K562 (cell line): ENCODE results near the gene PRDM15. TPM values are rescaled to one million over a fixed set of nuclear protein-coding genes. Genes with fewer than 3 reads are reported as not detected.

Source experiments
- ATAC-seq: fragments of 200-7000 bp; cut with Tn5 transposase; 3 replicates; pipeline ENCODE4 v1.9.1; 2020; ENCODE audit warnings: moderate library complexity
- BruUV-seq: library from RNA; stranded (reverse); fragments of 400-500 nt; replicated peaks from 2 replicates; lab custom pipeline; 2021; lab: Mats Ljungman, UMichigan
- CTCF ChIA-PET: fragments of 300-600 bp; formaldehyde crosslinking; extraction: SDS; loops from one replicate; lab custom pipeline; 2021; ENCODE audit warnings: low intra/inter-chr PET ratio; lab: Yijun Ruan, JAX
- POLR2A ChIA-PET: fragments of 300-600, 350-650 bp; sonication (Branson Sonifier 250); formaldehyde crosslinking; extraction: SDS; loops from one replicate; lab custom pipeline; 2021; ENCODE audit warnings: antibody characterized with exemption, inconsistent platforms; lab: Yijun Ruan, JAX
- DNase-seq, 4 experiments: peaks; one replicate each; pipeline versions ENCODE4 v3.0.0 to v3.0.0-alpha.2; 2011 to 2018; ENCODE audit warnings: low spot score in 3 of 4, mixed read lengths in 3 of 4; ENCODE audit errors: extremely low read depth in 1 of 4
- FAIRE-seq: peaks from 2 replicates; lab custom pipeline; 2011; peaks lifted over from hg19 to GRCh38; lab: Jason Lieb, UNC
- H2AFZ ChIP-seq: 2 replicates; pipeline ENCODE4 v1.6.0; 2011; ENCODE audit warnings: low read depth, low read length, control low read depth, inconsistent platforms
- H3K27ac ChIP-seq: fragments of 200-600 bp; 3 replicates; pipeline ENCODE4 v1.8.0; 2011; ENCODE audit warnings: low read depth, mild to moderate bottlenecking, control low read depth, inconsistent platforms, low read length, moderate library complexity, mixed read lengths; ENCODE audit errors: extremely low read depth
- H3K27me3 ChIP-seq, 2 experiments: fragments of 300-600 bp in 1 of 2; 2 replicates in 1 of 2; 3 replicates in 1 of 2; pipeline versions ENCODE4 v1.6.0 to v1.8.0; 2011; ENCODE audit warnings: inconsistent platforms in 2 of 2, low read length in 2 of 2, mild to moderate bottlenecking in 1 of 2, mixed read lengths in 1 of 2, moderate library complexity in 1 of 2; ENCODE audit not compliant: control insufficient read depth in 2 of 2, insufficient read depth in 2 of 2
- H3K36me3 ChIP-seq: fragments of 300-600 bp; 3 replicates; pipeline ENCODE4 v1.8.0; 2011; ENCODE audit warnings: mild to moderate bottlenecking, low read length, inconsistent platforms; ENCODE audit not compliant: control insufficient read depth, insufficient read depth
- H3K4me1 ChIP-seq, 2 experiments: fragments of 200-600 bp in 1 of 2; replicated peaks in 1 of 2; 2 replicates in 1 of 2; 3 replicates in 1 of 2; pipeline versions ENCODE4 v1.5.1 to v1.8.0; 2011; ENCODE audit warnings: inconsistent platforms in 2 of 2, low read length in 2 of 2, mild to moderate bottlenecking in 1 of 2, mixed read lengths in 1 of 2, moderate library complexity in 1 of 2; ENCODE audit not compliant: control insufficient read depth in 2 of 2, insufficient read depth in 2 of 2
- H3K4me2 ChIP-seq: 2 replicates; pipeline ENCODE4 v1.6.1; 2011; ENCODE audit warnings: low read length, control low read depth, inconsistent platforms, mixed read lengths; ENCODE audit not compliant: insufficient read depth
- H3K4me3 ChIP-seq: fragments of 200-600 bp; sonication (generic), shearing (Covaris generic); 2 replicates; pipeline ENCODE4 v1.5.1; 2016; ENCODE audit warnings: control low read depth, inconsistent platforms
- H3K79me2 ChIP-seq: fragments of 200-600 bp; 3 replicates; pipeline ENCODE4 v1.8.0; 2011; ENCODE audit warnings: low read length, inconsistent platforms; ENCODE audit not compliant: control insufficient read depth, insufficient read depth
- H3K9ac ChIP-seq, 2 experiments: 2 replicates each; pipeline versions ENCODE4 v1.6.0 to v1.6.1; 2011; ENCODE audit warnings: low read depth in 2 of 2, low read length in 2 of 2, control low read depth in 1 of 2, inconsistent platforms in 1 of 2, mild to moderate bottlenecking in 1 of 2, mixed read lengths in 1 of 2; ENCODE audit not compliant: insufficient read depth in 1 of 2
- H3K9me1 ChIP-seq: one replicate; pipeline ENCODE4 v1.6.0; 2011; ENCODE audit warnings: inconsistent platforms, mild to moderate bottlenecking, low read length, moderate library complexity; ENCODE audit not compliant: control insufficient read depth, insufficient read depth
- H3K9me3 ChIP-seq: replicated peaks from 2 replicates; pipeline ENCODE4 v1.5.1; 2011; ENCODE audit warnings: low read depth, low read length, inconsistent platforms; ENCODE audit not compliant: control insufficient read depth, insufficient read depth
- H4K20me1 ChIP-seq: replicated peaks from 2 replicates; pipeline ENCODE4 v1.6.1; 2011; ENCODE audit warnings: low read length, inconsistent platforms, mixed read lengths; ENCODE audit not compliant: control insufficient read depth, insufficient read depth
- CBX3 ChIP-seq, 2 experiments: IDR thresholded peaks; 1 replicate in 1 of 2; 2 replicates in 1 of 2; pipeline ENCODE4 v1.6.1; 2012; ENCODE audit warnings: inconsistent platforms in 2 of 2, low read length in 2 of 2, borderline replicate concordance in 1 of 2, control low read depth in 1 of 2
- CEBPB ChIP-seq: fragments of 450-650 bp; IDR thresholded peaks from 2 replicates; pipeline ENCODE4 v1.6.1; 2016; ENCODE audit warnings: missing genetic modification characterization, missing compliant biosample characterization
- FUS ChIP-seq: fragments of 200-400 bp; formaldehyde crosslinking; optimal IDR thresholded peaks from 2 replicates; pipeline ENCODE3; 2017; ENCODE audit warnings: low read depth, low read length
- GATAD2A ChIP-seq: fragments of 450-650 bp; IDR thresholded peaks from 2 replicates; pipeline ENCODE4 v1.6.1; 2017
- HMBOX1 ChIP-seq: sonication (generic); IDR thresholded peaks from 2 replicates; pipeline ENCODE4 v1.6.1; 2016
- KDM5B ChIP-seq: fragments of 200-600 bp; sonication (generic); IDR thresholded peaks from 2 replicates; pipeline ENCODE4 v1.6.1; 2012; ENCODE audit warnings: low read depth, mild to moderate bottlenecking, moderate library complexity, low read length, control low read depth, inconsistent platforms; ENCODE audit not compliant: insufficient replicate concordance
- MBD2 ChIP-seq: sonication (generic); IDR thresholded peaks from 2 replicates; pipeline ENCODE4 v1.6.1; 2016; ENCODE audit warnings: low read depth, borderline replicate concordance
- MEF2A ChIP-seq: IDR thresholded peaks from 2 replicates; pipeline ENCODE4 v1.6.1; 2011; ENCODE audit warnings: low read depth, mild to moderate bottlenecking, low read length, moderate library complexity; ENCODE audit not compliant: control insufficient read depth
- PREB ChIP-seq: sonication (generic); formaldehyde crosslinking; IDR thresholded peaks from 2 replicates; pipeline ENCODE4 v1.8.1; 2023; ENCODE audit warnings: mild to moderate bottlenecking, missing genetic modification reagents
- SUPT5H ChIP-seq: fragments of 450-650 bp; IDR thresholded peaks from 2 replicates; pipeline ENCODE4 v1.6.1; 2016
- ZNF395 ChIP-seq: fragments of 200-800 bp; sonication (Bioruptor generic); IDR thresholded peaks from 2 replicates; pipeline ENCODE4 v1.6.1; 2017; ENCODE audit warnings: missing genetic modification characterization, missing compliant biosample characterization
- ZNF644 ChIP-seq: fragments of 200-800 bp; sonication (Bioruptor generic); IDR thresholded peaks from 2 replicates; pipeline ENCODE4 v1.6.1; 2016; ENCODE audit warnings: low read depth, missing genetic modification characterization, missing compliant biosample characterization
- ZNF764 ChIP-seq: fragments of 250-450 bp; sonication (Bioruptor Pico); IDR thresholded peaks from 2 replicates; pipeline ENCODE4 v1.4.0; 2020; ENCODE audit warnings: low read depth, mild to moderate bottlenecking, moderate library complexity
- ZNF778 ChIP-seq: fragments of 450-650 bp; formaldehyde crosslinking; IDR thresholded peaks from 2 replicates; pipeline ENCODE4 v1.4.0; 2020; ENCODE audit warnings: mild to moderate bottlenecking, moderate library complexity
- WGBS: fragments of 100-300 bp; shearing (Covaris generic); methylation state at CpG from one replicate; pipeline ENCODE4 v1.1.6; 2016; ENCODE audit warnings: low coverage, mixed read lengths; ENCODE audit not compliant: insufficient coverage; ENCODE audit errors: missing lambda C conversion rate; 5-methylcytosine and 5-hydroxymethylcytosine counted together
- in situ Hi-C: fragments of 300-500 bp; cut with MboI; formaldehyde crosslinking; loops from 4 replicates; pipeline ENCODE4 v1.15.0; 2018; ENCODE audit warnings: inconsistent platforms, mixed read lengths
- intact Hi-C: fragments of 100-400 bp; cut with micrococcal nuclease; formaldehyde crosslinking; loops from 2 replicates; pipeline ENCODE4 v1.14.2; 2022
- polyA plus RNA-seq, 8 experiments: library from polyadenylated mRNA; depleted of rRNA in 4 of 8; stranded (reverse) in 5 of 8; unstranded in 3 of 8; fragments of >200 nt; fragmentation: Nextera tagmentation in 2 of 8; fragmentation: Illumina TruSeq in 1 of 8; extraction: Ambion mirVana in 2 of 8; extraction: Trizol in 1 of 8; gene quantifications; 2 replicates each; pipeline versions ENCODE4 v1.2.1 to v1.2.3, GENCODE V29; 2011 to 2014; ENCODE audit warnings: inconsistent platforms in 1 of 8, missing spikeins in 1 of 8
- total RNA-seq, 7 experiments: library from RNA; depleted of rRNA in 6 of 7; stranded (reverse); fragments of >200 nt in 6 of 7; fragmentation: Illumina TruSeq in 2 of 7; extraction: Trizol in 2 of 7; gene quantifications; 2 replicates each; pipeline versions ENCODE4 v1.2.1 to v1.2.3, GENCODE V29; 2011 to 2021; ENCODE audit warnings: low replicate concordance in 1 of 7

The PRDM15 gene
- total and polyA plus RNA-seq, 9 of the 15 experiments (the other 6 are each of a cell fraction or from before 2014, with no cell fraction given): 0.93 to 9.2 (median 6.2) TPM

GRCh38 chr21:41856572-41856971 is 22.6 kb downstream of the PRDM15 start (continued):
- TF ChIP-seq PREB (CRISPR knock-in tag): no peak
- TF ChIP-seq CEBPB (tag): 0 out of 2 replicates have a peak, but pooled peaks have one; percentile 12
- TF ChIP-seq, all 486 proteins: peak for 1

GRCh38 chr21:41854426-41854995 is 24.6 kb downstream of the PRDM15 start:
- Histone ChIP-seq H3K9me3 (no peaks in the 10 kb centered on the region), H4K20me1 (no peaks in the 10 kb centered on the region), H3K9ac (0 out of 4 replicates have a peak overlapping the region, but pooled peaks of 1 of the 2 experiments have one; percentile 33)
- intact Hi-C loops: no loop called here
- TF ChIP-seq GATAD2A: no peak
- TF ChIP-seq ZNF764 (CRISPR knock-in tag): no peak
- no peak for TF ChIP-seq CBX3 (IDR thresholded peaks at IDR 0.05; ENCODE audit: borderline replicate concordance in 1 of 2, low read length in 2 of 2)
- no peak for TF ChIP-seq MBD2
- no peak for TF ChIP-seq ZNF395 (CRISPR knock-in tag)
- no peak for TF ChIP-seq HMBOX1
- no peak for TF ChIP-seq FUS
- no peak for TF ChIP-seq MEF2A
- TF ChIP-seq ZNF644: no peak
- no peak for TF ChIP-seq KDM5B
- TF ChIP-seq SUPT5H: no peak
- TF ChIP-seq ZNF778 (CRISPR knock-in tag): no peak
- TF ChIP-seq, all 486 proteins: peak for 0
- ChIA-PET CTCF (no interaction called here), POLR2A (no interaction called here)
- Histone ChIP-seq H3K4me3 (no peak overlapping the region), H2AFZ (no peak overlapping the region), H3K4me1 (peaks cover 0 to 12% of the 10 kb centered on the region in 2 experiments; a peak in 2 of 5 replicates), H3K36me3 (peaks cover 62% of the 10 kb centered on the region; the same call in 2 of the 3 replicates), H3K4me2 (no peak overlapping the region), H3K9me1 (peaks cover 3% of the 10 kb centered on the region), H3K79me2 (no peaks in the 10 kb centered on the region), H3K27me3 (no peaks in the 10 kb centered on the region), H3K27ac (no peak overlapping the region)
- in situ Hi-C loops: no loop called here
- WGBS: 95% methylated on average over 27 of the region's 31 CpGs
- no TSS peak for BruUV-seq
- ATAC-seq: no peak
- FAIRE-seq: no peak
- DNase-seq: no peak
